ENCODE data around the gene AHDC1. TPM values are rescaled to one million over a fixed set of nuclear protein-coding genes. Genes with fewer than 3 reads are reported as not detected.

The AHDC1 gene
- total and polyA plus RNA-seq, 2 donors (not counting 1 experiment from before 2014, with no cell fraction given): 4.2 to 6.9 TPM

DNA sequence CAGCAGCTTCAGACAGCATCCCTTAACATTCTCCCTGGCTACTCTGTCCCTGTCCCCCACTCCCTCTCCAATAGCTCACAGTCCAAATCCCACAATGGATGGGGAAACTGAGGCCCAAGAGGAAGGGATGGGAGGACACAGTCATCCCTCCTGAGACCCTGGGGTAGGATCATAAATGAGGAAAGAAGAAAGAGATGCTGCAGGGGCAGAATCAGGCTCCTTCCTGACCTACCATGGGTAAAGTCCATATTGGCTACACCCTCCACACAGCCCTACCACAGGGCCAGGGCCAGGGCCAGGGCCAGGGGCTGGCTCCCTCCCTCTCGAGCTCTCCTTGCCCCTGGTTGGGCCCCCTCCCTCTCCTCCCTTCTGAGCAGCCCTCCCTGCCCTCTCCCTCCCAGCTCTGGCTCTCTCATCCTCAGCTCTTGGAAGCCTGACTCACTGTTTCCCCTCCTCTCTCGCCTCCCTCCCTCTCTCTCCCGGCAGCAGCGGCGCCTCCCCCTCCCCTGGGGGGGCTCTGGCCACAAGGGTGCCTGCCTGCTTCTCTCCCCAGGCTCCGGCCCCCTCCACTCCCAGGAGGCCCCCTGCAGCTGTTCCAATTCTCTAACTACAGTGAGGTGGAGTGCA, 4.9 kb downstream of the AHDC1 start:
- peaks cover 57% of the 10 kb centered on the region for H3K4me1 ChIP-seq (ENCODE audit: control insufficient read depth, extremely low read depth, insufficient read depth, low read length)
- H4K20me1 ChIP-seq (ENCODE audit: control insufficient read depth, extremely low read depth, insufficient read depth, low read length): peaks cover 2% of the 10 kb centered on the region
- H3K27ac ChIP-seq (ENCODE audit: insufficient read depth, low read length): no peak overlapping the region
- no peaks in the 10 kb centered on the region for H3K9me3 ChIP-seq (ENCODE audit: control insufficient read depth, insufficient read depth, low read depth, low read length)
- no peak overlapping the region for H2AFZ ChIP-seq (ENCODE audit: low read length)
- peak; percentile 68 to 89 for DNase-seq (ENCODE audit: low read depth in 2 of 2)
- no peaks in the 10 kb centered on the region for H3K27me3 ChIP-seq (ENCODE audit: control insufficient read depth, insufficient read depth, low read length)
- no peak overlapping the region for H3K9ac ChIP-seq (ENCODE audit: insufficient read depth, low read length)
- H3K4me2 ChIP-seq (ENCODE audit: extremely low read depth, insufficient read depth, low read length): peak overlapping the region; percentile 57
- H3K36me3 ChIP-seq (ENCODE audit: control insufficient read depth, insufficient read depth, low read length): peaks cover 3% of the 10 kb centered on the region
- no peak for TF ChIP-seq EZH2 (IDR thresholded peaks at IDR 0.05; ENCODE audit: low read length, missing control alignments)
- peaks cover 91% of the 10 kb centered on the region for H3K79me2 ChIP-seq (ENCODE audit: control insufficient read depth, insufficient read depth, low read length)
- peak overlapping the region in 1 of 4 experiments; percentile 92 for H3K4me3 ChIP-seq (replicated peaks in 1 of 4; ENCODE audit: control extremely low read depth in 1 of 4, insufficient read depth in 1 of 4, low read depth in 3 of 4, low read length in 4 of 4)

DNA sequence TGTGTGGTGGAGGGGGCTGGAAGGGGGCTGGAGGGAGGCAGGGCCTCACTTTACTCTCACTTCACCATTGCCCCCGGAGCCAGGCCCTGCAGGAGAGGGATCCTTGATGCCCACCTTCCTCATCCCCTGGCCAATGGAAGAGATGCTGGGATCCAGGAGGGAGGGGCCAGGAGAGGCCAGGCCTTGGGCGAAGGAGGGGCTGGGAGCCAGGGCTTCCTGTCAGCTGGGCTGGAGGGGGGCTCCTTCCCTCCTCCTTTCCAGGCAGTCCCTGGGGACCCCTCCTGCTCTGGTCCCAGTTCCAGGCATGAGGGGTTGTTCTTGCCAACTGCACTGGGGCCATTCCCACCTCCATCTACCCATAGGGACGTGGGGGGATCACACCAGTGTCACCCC, 5.7 kb downstream of the AHDC1 start:
- H3K27me3 ChIP-seq (ENCODE audit: control insufficient read depth, insufficient read depth, low read length): no peaks in the 10 kb centered on the region
- DNase-seq (ENCODE audit: low read depth in 2 of 2): no peak
- TF ChIP-seq, protein P1, sequence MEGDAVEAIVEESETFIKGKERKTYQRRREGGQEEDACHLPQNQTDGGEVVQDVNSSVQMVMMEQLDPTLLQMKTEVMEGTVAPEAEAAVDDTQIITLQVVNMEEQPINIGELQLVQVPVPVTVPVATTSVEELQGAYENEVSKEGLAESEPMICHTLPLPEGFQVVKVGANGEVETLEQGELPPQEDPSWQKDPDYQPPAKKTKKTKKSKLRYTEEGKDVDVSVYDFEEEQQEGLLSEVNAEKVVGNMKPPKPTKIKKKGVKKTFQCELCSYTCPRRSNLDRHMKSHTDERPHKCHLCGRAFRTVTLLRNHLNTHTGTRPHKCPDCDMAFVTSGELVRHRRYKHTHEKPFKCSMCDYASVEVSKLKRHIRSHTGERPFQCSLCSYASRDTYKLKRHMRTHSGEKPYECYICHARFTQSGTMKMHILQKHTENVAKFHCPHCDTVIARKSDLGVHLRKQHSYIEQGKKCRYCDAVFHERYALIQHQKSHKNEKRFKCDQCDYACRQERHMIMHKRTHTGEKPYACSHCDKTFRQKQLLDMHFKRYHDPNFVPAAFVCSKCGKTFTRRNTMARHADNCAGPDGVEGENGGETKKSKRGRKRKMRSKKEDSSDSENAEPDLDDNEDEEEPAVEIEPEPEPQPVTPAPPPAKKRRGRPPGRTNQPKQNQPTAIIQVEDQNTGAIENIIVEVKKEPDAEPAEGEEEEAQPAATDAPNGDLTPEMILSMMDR (conservative IDR thresholded peaks at IDR 0.05 in 1 of 2, IDR thresholded peaks at IDR 0.05 in 1 of 2; ENCODE audit: low read depth in 1 of 2, low read length in 2 of 2): no peak
- no peak for TF ChIP-seq EZH2 (IDR thresholded peaks at IDR 0.05; ENCODE audit: low read length, missing control alignments)
- peaks cover 60% of the 10 kb centered on the region for H3K4me1 ChIP-seq (ENCODE audit: control insufficient read depth, extremely low read depth, insufficient read depth, low read length)
- no peak overlapping the region for H3K4me3 ChIP-seq (replicated peaks in 1 of 4; ENCODE audit: control extremely low read depth in 1 of 4, insufficient read depth in 1 of 4, low read depth in 3 of 4, low read length in 4 of 4)
- peak overlapping the region; percentile 28 for H3K4me2 ChIP-seq (ENCODE audit: extremely low read depth, insufficient read depth, low read length)
- H3K9me3 ChIP-seq (ENCODE audit: control insufficient read depth, insufficient read depth, low read depth, low read length): no peaks in the 10 kb centered on the region
- H3K79me2 ChIP-seq (ENCODE audit: control insufficient read depth, insufficient read depth, low read length): peaks cover 97% of the 10 kb centered on the region
- peaks cover 2% of the 10 kb centered on the region for H4K20me1 ChIP-seq (ENCODE audit: control insufficient read depth, extremely low read depth, insufficient read depth, low read length)
- no peak overlapping the region for H3K27ac ChIP-seq (ENCODE audit: insufficient read depth, low read length)
- H3K9ac ChIP-seq (ENCODE audit: insufficient read depth, low read length): no peak overlapping the region
- H2AFZ ChIP-seq (ENCODE audit: low read length): no peak overlapping the region
- peaks cover 3% of the 10 kb centered on the region for H3K36me3 ChIP-seq (ENCODE audit: control insufficient read depth, insufficient read depth, low read length)

DNA sequence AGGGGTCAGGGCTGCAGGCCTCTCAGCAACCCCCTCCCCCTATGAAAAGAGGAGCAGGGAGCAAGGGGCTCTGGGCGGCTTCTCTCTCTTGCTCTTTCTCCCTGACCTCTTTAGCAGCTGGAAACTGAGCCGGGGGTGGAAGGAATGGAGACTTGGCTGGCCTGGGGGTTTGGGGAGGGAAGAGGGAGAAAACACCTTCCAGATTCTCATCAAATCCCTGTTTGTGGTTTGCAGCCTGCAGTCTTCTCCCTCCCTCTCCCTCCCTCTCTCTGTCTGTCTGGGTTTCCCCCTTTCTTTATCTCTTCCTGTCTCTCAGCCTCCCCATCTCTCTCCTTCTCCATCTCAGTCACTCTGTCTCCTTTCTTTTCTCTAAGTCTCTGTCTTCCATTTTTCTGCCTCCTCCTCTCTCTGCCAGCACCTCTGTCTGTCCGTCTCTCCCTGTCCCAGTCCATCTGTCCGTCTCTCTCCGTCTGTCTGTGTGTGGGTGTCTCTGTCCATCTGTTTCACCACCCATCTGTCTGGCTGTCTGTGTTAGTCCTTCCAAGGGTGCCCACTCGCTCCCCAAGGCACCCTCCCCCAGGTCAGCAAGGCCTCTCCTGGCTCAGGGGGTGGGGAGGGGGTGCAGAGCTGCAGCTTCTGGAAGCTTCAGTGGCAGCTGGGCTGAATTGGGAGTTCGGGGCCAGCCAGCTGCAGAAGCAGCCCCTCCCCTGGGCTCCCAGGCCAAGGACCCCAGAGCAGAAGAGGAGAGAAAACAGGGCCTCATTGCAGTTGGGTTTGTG, 6.2 kb downstream of the AHDC1 start:
- Histone ChIP-seq H3K36me3 (ENCODE audit: control insufficient read depth, insufficient read depth, low read length) (peaks cover 3% of the 10 kb centered on the region), H3K4me3 (replicated peaks in 1 of 4; ENCODE audit: control extremely low read depth in 1 of 4, insufficient read depth in 1 of 4, low read depth in 3 of 4, low read length in 4 of 4) (peak overlapping the region in 1 of 4 experiments; percentile 10), H3K79me2 (ENCODE audit: control insufficient read depth, insufficient read depth, low read length) (peaks cover 98% of the 10 kb centered on the region), H3K9ac (ENCODE audit: insufficient read depth, low read length) (no peak overlapping the region), H2AFZ (ENCODE audit: low read length) (no peak overlapping the region), H3K9me3 (ENCODE audit: control insufficient read depth, insufficient read depth, low read depth, low read length) (no peaks in the 10 kb centered on the region), H3K27ac (ENCODE audit: insufficient read depth, low read length) (no peak overlapping the region), H3K4me2 (ENCODE audit: extremely low read depth, insufficient read depth, low read length) (peak overlapping the region; percentile 62), H4K20me1 (ENCODE audit: control insufficient read depth, extremely low read depth, insufficient read depth, low read length) (peaks cover 2% of the 10 kb centered on the region), H3K4me1 (ENCODE audit: control insufficient read depth, extremely low read depth, insufficient read depth, low read length) (peaks cover 62% of the 10 kb centered on the region), H3K27me3 (ENCODE audit: control insufficient read depth, insufficient read depth, low read length) (no peaks in the 10 kb centered on the region)
- peak in 1 of 2 donors; percentile 73 for DNase-seq (ENCODE audit: low read depth in 2 of 2)
- TF ChIP-seq, protein P1 (conservative IDR thresholded peaks at IDR 0.05 in 1 of 2, IDR thresholded peaks at IDR 0.05 in 1 of 2; ENCODE audit: low read depth in 1 of 2, low read length in 2 of 2): no peak
- no peak for TF ChIP-seq EZH2 (IDR thresholded peaks at IDR 0.05; ENCODE audit: low read length, missing control alignments)

Measured in fibroblast of lung (primary cell).